GM23338 (cell line): ENCODE results near the gene IGF2BP1. TPM values are rescaled to one million over a fixed set of nuclear protein-coding genes. Genes with fewer than 3 reads are reported as not detected.
A peak's percentile ranks its signal among the peaks of the same experiment; 100 is the strongest.
"Not testable (repeated sequence)": the region's sequence is repeated elsewhere in the genome, so short reads cannot be mapped to it uniquely, and the experiment has no call there.

ENCODE experiments used
- ATAC-seq: fragments of 200-7000 bp; cut with Tn5 transposase; 3 replicates; pipeline ENCODE4 v1.9.1; 2020
- DNase-seq: peaks from one replicate; pipeline ENCODE4 v3.0.0-alpha.2; 2015; ENCODE audit warnings: low spot score
- H2AFZ ChIP-seq: fragments of 200-600 bp; sonication (generic); 2 replicates; pipeline ENCODE4 v1.8.0; 2016; ENCODE audit warnings: antibody characterized with exemption, mild to moderate bottlenecking, moderate library complexity
- H3F3A ChIP-seq: fragments of 200-600 bp; sonication (generic); replicated peaks from 2 replicates; pipeline ENCODE4 v1.8.0; 2017; ENCODE audit warnings: antibody characterized with exemption, mixed run types, low read depth
- H3K27ac ChIP-seq: fragments of 200-600 bp; sonication (generic); 2 replicates; pipeline ENCODE4 v1.6.1; 2016; ENCODE audit warnings: low read depth
- H3K27me3 ChIP-seq: fragments of 200-600 bp; sonication (generic); 2 replicates; pipeline ENCODE4 v1.8.0; 2016; ENCODE audit warnings: mild to moderate bottlenecking, mixed run types, moderate library complexity; ENCODE audit not compliant: insufficient read depth
- H3K36me3 ChIP-seq: fragments of 200-600 bp; sonication (generic); 2 replicates; pipeline ENCODE4 v1.8.0; 2016; ENCODE audit warnings: mild to moderate bottlenecking; ENCODE audit not compliant: insufficient read depth
- H3K4me1 ChIP-seq: fragments of 200-600 bp; sonication (generic); 2 replicates; pipeline ENCODE4 v1.8.0; 2016; ENCODE audit warnings: mild to moderate bottlenecking, moderate library complexity; ENCODE audit not compliant: insufficient read depth
- H3K4me2 ChIP-seq: fragments of 200-600 bp; sonication (generic); 2 replicates; pipeline ENCODE4 v1.7.1; 2017; ENCODE audit warnings: mixed run types
- H3K4me3 ChIP-seq: fragments of 200-600 bp; sonication (generic); 2 replicates; pipeline ENCODE4 v1.6.1; 2016; ENCODE audit warnings: mixed run types
- H3K79me2 ChIP-seq: fragments of 200-600 bp; sonication (generic); replicated peaks from 2 replicates; pipeline ENCODE4 v1.8.0; 2017; ENCODE audit warnings: mild to moderate bottlenecking; ENCODE audit not compliant: insufficient read depth
- H3K9me2 ChIP-seq: fragments of 200-600 bp; sonication (generic); 2 replicates; pipeline ENCODE4 v1.8.0; 2017; ENCODE audit not compliant: insufficient read depth
- H4K20me1 ChIP-seq: fragments of 200-600 bp; sonication (generic); replicated peaks from 2 replicates; pipeline ENCODE4 v1.8.0; 2017; ENCODE audit warnings: mild to moderate bottlenecking; ENCODE audit not compliant: insufficient read depth
- H3K27ac Mint-ChIP-seq: 2 replicates; pipeline ENCODE4 v1.8.0; 2020; ENCODE audit warnings: inconsistent platforms, mild to moderate bottlenecking, moderate library complexity, mixed read lengths
- H3K27me3 Mint-ChIP-seq: 3 replicates; pipeline ENCODE4 v1.8.0; 2022; ENCODE audit warnings: low read depth, mild to moderate bottlenecking, moderate library complexity, mixed read lengths, inconsistent platforms; ENCODE audit not compliant: insufficient read depth, poor library complexity
- H3K36me3 Mint-ChIP-seq: 3 replicates; pipeline ENCODE4 v1.8.0; 2021; ENCODE audit warnings: low read depth, mild to moderate bottlenecking, inconsistent platforms, moderate library complexity, mixed read lengths
- H3K4me1 Mint-ChIP-seq: 3 replicates; pipeline ENCODE4 v1.8.0; 2020; ENCODE audit warnings: mild to moderate bottlenecking, inconsistent platforms, mixed read lengths
- H3K4me3 Mint-ChIP-seq: 3 replicates; pipeline ENCODE4 v1.8.0; 2021; ENCODE audit warnings: moderate library complexity, mild to moderate bottlenecking, inconsistent platforms, mixed read lengths
- H3K9me3 Mint-ChIP-seq: 3 replicates; pipeline ENCODE4 v1.8.0; 2020; ENCODE audit warnings: moderate library complexity, mild to moderate bottlenecking, inconsistent platforms, mixed read lengths
- EZH2 ChIP-seq: fragments of 200-600 bp; sonication (generic); IDR thresholded peaks from one replicate; pipeline ENCODE4 v1.8.0; 2017; ENCODE audit warnings: antibody characterized with exemption, mild to moderate bottlenecking, low read depth; ENCODE audit not compliant: unreplicated experiment
- JUNB ChIP-seq: IDR thresholded peaks from one replicate; pipeline ENCODE4 v1.6.1; 2016; ENCODE audit warnings: antibody characterized with exemption; ENCODE audit not compliant: unreplicated experiment
- ZNF114 ChIP-seq: fragments of 250-450 bp; sonication (Bioruptor Pico); IDR thresholded peaks from 2 replicates; pipeline ENCODE4 v1.5.0; 2020; ENCODE audit warnings: mild to moderate bottlenecking, moderate library complexity
- polyA plus RNA-seq: library from polyadenylated mRNA; unstranded; fragments of >200 nt; fragmentation: Nextera tagmentation; extraction: Ambion mirVana; gene quantifications from 2 replicates; pipeline ENCODE4 v1.2.1, GENCODE V29; 2016
- total RNA-seq: library from RNA; depleted of rRNA; stranded (reverse); fragments of >200 nt; shearing (Covaris generic); gene quantifications from 2 replicates; pipeline ENCODE4 v1.2.3, GENCODE V29; 2014
- TF ChIP-seq, protein P1 (sequence below), 2 experiments: fragments of 200-600 bp in 1 of 2; sonication (generic) in 1 of 2; conservative IDR thresholded peaks; 2 replicates each; pipeline versions ENCODE4 v1.5.1 to v1.6.1; 2016 to 2017; ENCODE audit warnings: antibody characterized with exemption in 2 of 2, low read depth in 2 of 2, mild to moderate bottlenecking in 2 of 2, moderate library complexity in 1 of 2
- TF ChIP-seq, protein P2 (sequence below): fragments of 250-450 bp; sonication (Bioruptor Pico); IDR thresholded peaks from 2 replicates; pipeline ENCODE4 v1.5.0; 2020; ENCODE audit warnings: mild to moderate bottlenecking, moderate library complexity
- TF ChIP-seq, protein P3 (sequence below): IDR thresholded peaks from 2 replicates; pipeline ENCODE4 v1.6.1; 2016; ENCODE audit warnings: antibody characterized with exemption

IGF2BP1 gene
- total and polyA plus RNA-seq, 2 experiments from 2014 or later, result 68.6 to 249 TPM

DNA sequence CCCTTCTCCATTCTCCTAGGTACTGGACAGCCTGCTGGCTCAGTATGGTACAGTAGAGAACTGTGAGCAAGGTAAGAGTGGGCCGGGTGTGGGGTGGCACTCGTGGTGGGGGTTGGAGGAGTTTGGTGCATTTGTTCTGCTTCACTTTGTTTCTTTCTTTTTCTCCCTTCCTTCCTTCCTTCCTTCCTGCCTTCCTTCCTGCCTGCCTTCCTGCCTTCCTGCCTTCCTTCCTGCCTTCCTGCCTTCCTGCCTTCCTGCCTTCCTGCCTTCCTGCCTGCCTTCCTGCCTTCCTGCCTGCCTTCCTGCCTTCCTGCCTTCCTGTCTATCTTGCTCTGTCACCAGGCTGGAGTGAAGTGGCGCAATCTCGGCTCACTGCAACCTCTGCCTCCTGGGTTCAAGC is 29.3 kb downstream of the IGF2BP1 start:
- not testable (repeated sequence) for ATAC-seq, H3K4me2 ChIP-seq, H3K9me3 Mint-ChIP-seq, H3K27me3 ChIP-seq, H2AFZ ChIP-seq, H3K9me2 ChIP-seq, DNase-seq, H3K4me3 Mint-ChIP-seq, H3K4me3 ChIP-seq
- Mint-ChIP-seq H3K27me3 (peaks cover 17% of the 10 kb centered on the region), H3K36me3 (peaks cover 85% of the 10 kb centered on the region), H3K27ac (peak overlapping the region; percentile 86), H3K4me1 (peaks cover 59% of the 10 kb centered on the region)
- H3K36me3 ChIP-seq, result peaks cover 41% of the 10 kb centered on the region
- H4K20me1 ChIP-seq, result peaks cover 46% of the 10 kb centered on the region
- H3K4me1 ChIP-seq, result peaks cover 50% of the 10 kb centered on the region
- peak overlapping the region; percentile 92 for H3K27ac ChIP-seq
- H3F3A ChIP-seq, result peaks cover 62% of the 10 kb centered on the region
- H3K79me2 ChIP-seq, result peaks cover 86% of the 10 kb centered on the region

DNA sequence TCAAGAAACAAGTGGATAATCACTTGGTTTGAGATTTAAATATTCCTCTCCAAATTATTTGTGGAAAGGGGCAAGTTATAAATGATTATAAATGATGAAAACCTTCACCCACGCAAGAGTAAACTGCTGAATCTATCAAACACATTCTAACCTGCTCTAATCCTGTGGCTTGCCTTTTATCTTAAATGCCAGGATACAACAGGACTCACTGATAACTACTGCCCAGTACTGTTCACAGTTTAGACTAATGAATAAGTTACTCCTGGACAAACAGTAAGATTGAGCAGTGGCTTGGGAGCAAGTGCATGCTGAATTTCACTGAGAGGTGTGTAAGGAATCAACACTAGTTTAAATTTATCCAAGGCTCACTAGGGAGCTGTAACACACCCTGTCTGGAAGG is 31.1 kb downstream of the IGF2BP1 start:
- Mint-ChIP-seq H3K27ac (peak overlapping the region; percentile 52; the same call in 1 of the 2 replicates), H3K4me3 (no peak overlapping the region; the same call in 2 of the 3 replicates), H3K9me3 (no peaks in the 10 kb centered on the region; the same call in 2 of the 3 replicates), H3K27me3 (peaks cover 24% of the 10 kb centered on the region), H3K36me3 (peaks cover 93% of the 10 kb centered on the region), H3K4me1 (peaks cover 54% of the 10 kb centered on the region)
- TF ChIP-seq, protein P1, sequence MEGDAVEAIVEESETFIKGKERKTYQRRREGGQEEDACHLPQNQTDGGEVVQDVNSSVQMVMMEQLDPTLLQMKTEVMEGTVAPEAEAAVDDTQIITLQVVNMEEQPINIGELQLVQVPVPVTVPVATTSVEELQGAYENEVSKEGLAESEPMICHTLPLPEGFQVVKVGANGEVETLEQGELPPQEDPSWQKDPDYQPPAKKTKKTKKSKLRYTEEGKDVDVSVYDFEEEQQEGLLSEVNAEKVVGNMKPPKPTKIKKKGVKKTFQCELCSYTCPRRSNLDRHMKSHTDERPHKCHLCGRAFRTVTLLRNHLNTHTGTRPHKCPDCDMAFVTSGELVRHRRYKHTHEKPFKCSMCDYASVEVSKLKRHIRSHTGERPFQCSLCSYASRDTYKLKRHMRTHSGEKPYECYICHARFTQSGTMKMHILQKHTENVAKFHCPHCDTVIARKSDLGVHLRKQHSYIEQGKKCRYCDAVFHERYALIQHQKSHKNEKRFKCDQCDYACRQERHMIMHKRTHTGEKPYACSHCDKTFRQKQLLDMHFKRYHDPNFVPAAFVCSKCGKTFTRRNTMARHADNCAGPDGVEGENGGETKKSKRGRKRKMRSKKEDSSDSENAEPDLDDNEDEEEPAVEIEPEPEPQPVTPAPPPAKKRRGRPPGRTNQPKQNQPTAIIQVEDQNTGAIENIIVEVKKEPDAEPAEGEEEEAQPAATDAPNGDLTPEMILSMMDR (conservative IDR thresholded peaks at IDR 0.05; ENCODE audit: low read depth in 2 of 2), result no peak
- no peak for TF ChIP-seq EZH2
- TF ChIP-seq JUNB, result no peak
- TF ChIP-seq, protein P2, sequence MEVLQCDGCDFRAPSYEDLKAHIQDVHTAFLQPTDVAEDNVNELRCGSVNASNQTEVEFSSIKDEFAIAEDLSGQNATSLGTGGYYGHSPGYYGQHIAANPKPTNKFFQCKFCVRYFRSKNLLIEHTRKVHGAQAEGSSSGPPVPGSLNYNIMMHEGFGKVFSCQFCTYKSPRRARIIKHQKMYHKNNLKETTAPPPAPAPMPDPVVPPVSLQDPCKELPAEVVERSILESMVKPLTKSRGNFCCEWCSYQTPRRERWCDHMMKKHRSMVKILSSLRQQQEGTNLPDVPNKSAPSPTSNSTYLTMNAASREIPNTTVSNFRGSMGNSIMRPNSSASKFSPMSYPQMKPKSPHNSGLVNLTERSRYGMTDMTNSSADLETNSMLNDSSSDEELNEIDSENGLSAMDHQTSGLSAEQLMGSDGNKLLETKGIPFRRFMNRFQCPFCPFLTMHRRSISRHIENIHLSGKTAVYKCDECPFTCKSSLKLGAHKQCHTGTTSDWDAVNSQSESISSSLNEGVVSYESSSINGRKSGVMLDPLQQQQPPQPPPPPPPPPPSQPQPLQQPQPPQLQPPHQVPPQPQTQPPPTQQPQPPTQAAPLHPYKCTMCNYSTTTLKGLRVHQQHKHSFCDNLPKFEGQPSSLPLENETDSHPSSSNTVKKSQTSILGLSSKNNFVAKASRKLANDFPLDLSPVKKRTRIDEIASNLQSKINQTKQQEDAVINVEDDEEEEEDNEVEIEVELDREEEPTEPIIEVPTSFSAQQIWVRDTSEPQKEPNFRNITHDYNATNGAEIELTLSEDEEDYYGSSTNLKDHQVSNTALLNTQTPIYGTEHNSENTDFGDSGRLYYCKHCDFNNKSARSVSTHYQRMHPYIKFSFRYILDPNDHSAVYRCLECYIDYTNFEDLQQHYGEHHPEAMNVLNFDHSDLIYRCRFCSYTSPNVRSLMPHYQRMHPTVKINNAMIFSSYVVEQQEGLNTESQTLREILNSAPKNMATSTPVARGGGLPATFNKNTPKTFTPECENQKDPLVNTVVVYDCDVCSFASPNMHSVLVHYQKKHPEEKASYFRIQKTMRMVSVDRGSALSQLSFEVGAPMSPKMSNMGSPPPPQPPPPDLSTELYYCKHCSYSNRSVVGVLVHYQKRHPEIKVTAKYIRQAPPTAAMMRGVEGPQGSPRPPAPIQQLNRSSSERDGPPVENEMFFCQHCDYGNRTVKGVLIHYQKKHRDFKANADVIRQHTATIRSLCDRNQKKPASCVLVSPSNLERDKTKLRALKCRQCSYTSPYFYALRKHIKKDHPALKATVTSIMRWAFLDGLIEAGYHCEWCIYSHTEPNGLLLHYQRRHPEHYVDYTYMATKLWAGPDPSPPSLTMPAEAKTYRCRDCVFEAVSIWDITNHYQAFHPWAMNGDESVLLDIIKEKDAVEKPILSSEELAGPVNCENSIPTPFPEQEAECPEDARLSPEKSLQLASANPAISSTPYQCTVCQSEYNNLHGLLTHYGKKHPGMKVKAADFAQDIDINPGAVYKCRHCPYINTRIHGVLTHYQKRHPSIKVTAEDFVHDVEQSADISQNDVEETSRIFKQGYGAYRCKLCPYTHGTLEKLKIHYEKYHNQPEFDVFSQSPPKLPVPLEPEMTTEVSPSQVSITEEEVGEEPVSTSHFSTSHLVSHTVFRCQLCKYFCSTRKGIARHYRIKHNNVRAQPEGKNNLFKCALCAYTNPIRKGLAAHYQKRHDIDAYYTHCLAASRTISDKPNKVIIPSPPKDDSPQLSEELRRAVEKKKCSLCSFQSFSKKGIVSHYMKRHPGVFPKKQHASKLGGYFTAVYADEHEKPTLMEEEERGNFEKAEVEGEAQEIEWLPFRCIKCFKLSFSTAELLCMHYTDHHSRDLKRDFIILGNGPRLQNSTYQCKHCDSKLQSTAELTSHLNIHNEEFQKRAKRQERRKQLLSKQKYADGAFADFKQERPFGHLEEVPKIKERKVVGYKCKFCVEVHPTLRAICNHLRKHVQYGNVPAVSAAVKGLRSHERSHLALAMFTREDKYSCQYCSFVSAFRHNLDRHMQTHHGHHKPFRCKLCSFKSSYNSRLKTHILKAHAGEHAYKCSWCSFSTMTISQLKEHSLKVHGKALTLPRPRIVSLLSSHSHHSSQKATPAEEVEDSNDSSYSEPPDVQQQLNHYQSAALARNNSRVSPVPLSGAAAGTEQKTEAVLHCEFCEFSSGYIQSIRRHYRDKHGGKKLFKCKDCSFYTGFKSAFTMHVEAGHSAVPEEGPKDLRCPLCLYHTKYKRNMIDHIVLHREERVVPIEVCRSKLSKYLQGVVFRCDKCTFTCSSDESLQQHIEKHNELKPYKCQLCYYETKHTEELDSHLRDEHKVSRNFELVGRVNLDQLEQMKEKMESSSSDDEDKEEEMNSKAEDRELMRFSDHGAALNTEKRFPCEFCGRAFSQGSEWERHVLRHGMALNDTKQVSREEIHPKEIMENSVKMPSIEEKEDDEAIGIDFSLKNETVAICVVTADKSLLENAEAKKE (CRISPR knock-in tag), result no peak
- TF ChIP-seq, protein P3, sequence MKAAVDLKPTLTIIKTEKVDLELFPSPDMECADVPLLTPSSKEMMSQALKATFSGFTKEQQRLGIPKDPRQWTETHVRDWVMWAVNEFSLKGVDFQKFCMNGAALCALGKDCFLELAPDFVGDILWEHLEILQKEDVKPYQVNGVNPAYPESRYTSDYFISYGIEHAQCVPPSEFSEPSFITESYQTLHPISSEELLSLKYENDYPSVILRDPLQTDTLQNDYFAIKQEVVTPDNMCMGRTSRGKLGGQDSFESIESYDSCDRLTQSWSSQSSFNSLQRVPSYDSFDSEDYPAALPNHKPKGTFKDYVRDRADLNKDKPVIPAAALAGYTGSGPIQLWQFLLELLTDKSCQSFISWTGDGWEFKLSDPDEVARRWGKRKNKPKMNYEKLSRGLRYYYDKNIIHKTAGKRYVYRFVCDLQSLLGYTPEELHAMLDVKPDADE, result no peak
- no peak for TF ChIP-seq ZNF114 (CRISPR knock-in tag)
- peaks cover 42% of the 10 kb centered on the region for H3K4me1 ChIP-seq
- no peaks in the 10 kb centered on the region for H3K9me2 ChIP-seq
- H3K4me2 ChIP-seq, result no peak overlapping the region
- H3K79me2 ChIP-seq, result peaks cover 87% of the 10 kb centered on the region
- H3K4me3 ChIP-seq, result no peak overlapping the region
- peak overlapping the region; percentile 91; the same call in 1 of the 2 replicates for H3K27ac ChIP-seq
- H3K36me3 ChIP-seq, result peaks cover 42% of the 10 kb centered on the region
- peaks cover 51% of the 10 kb centered on the region for H4K20me1 ChIP-seq
- H3F3A ChIP-seq, result peaks cover 64% of the 10 kb centered on the region
- no peak for DNase-seq
- H3K27me3 ChIP-seq, result no peaks in the 10 kb centered on the region
- no peak for ATAC-seq
- no peak overlapping the region for H2AFZ ChIP-seq
